GM18507 (cell line): Measurements from ENCODE around the gene C1orf105.
A peak's percentile ranks its signal among the peaks of the same experiment; 100 is the strongest.
"Not testable (repeated sequence)": the region's sequence is repeated elsewhere in the genome, so short reads cannot be mapped to it uniquely, and the experiment has no call there.

Source experiments
- DNase-seq: peaks from one replicate; pipeline ENCODE4 v3.0.0; 2011; ENCODE audit warnings: low read depth; ENCODE audit not compliant: insufficient read length; ENCODE audit errors: extremely low spot score
- FAIRE-seq: peaks from 2 replicates; lab custom pipeline; 2011; peaks lifted over from hg19 to GRCh38; lab: Jason Lieb, UNC

The C1orf105 gene

GRCh38 chr1:172416496-172417035 lies 3.9 kb upstream of the C1orf105 start:
- FAIRE-seq = no peak
- DNase-seq = no peak

GRCh38 chr1:172417557-172417956 lies 2.9 kb upstream of the C1orf105 start:
- FAIRE-seq = no peak
- no peak for DNase-seq

DNA sequence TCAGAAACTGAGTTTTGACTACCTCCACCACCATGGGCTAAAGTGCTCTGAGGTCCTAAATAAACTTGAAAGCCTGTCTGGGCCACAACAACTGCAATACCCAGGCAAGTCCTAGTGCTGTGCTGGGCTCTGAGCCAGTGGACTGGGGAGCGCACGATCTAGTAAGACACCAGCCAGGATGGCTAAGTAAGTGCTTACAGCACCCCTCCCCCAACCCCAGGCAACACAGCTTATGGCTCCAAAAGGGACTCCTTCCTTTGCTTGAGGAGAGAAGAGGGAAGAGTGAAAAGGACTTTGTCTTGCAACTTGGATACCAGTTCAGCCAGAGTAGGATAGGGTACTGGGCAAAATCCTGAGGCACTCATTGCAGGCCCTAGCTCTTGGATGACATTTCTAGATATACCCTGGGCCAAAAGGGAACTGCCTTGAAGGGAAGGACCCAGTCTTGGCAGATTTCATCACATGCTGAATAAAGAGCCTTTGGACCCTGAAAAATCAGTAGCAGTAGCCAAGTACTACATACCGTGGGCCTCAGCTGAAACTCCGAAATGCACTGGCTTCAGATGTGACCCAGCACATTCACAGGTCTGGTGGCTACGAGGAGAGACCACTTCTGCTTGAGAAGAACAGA lies 1.6 kb downstream of the C1orf105 start:
- no peak for DNase-seq
- no peak for FAIRE-seq

DNA sequence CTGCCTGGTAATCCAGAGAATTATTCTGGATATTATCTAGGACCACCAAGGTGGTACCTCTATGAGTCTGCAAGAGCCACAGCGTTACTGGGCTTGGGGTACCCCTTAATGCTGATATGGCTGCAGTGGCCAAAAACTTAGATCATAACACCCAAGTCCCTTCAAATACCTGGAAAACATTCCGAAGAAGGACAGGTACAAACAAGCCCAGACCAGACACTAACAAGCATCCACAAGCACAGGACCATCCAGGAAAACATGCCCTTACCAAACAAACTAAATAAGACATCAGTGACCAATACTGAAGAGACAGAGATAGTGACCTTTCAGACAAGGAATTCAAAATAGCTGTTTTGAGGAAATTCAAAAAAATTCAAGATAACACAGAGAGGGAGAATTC lies 2.9 kb downstream of the C1orf105 start:
- no peak for DNase-seq
- FAIRE-seq = no peak

GRCh38 chr1:172425339-172425738 lies 4.9 kb downstream of the C1orf105 start:
- no peak for FAIRE-seq
- DNase-seq = no peak

DNA sequence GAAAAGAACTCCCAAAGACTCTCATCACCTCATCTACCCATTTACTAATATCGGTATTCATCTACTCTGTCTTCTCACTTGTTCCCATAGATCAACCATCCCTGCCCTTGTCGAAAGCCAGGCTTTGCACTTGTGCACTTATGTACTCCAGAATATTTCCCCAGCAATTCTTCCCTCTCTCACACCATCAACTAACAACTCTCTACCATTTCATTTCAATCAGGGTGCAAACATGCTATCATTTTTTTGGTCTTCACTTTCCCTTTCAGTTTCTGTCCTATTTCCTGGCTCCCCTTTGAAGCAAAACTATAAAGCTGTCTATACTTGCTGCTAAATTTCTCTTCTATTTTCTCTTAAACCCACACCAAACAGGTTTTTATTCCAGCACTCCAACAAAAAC lies 6.7 kb downstream of the C1orf105 start:
- DNase-seq (no peak), FAIRE-seq (no peak)

GRCh38 chr1:172429331-172430127 lies 9.0 kb downstream of the C1orf105 start:
- DNase-seq = no peak

DNA sequence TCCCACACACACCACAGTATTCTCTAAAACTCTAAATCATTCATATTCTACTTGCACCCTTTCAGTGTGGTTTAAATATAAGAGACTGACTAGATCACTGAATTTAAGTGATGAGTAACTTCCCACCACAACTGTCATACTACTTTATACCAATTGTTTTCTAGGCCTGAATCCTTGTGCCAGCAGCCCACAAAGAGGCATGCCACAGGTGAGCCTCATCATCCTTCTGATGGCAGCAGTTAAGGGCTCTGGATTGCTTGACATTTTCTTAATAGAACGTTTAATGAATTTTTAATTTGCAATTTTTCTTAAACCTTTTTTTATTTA lies 9.6 kb downstream of the C1orf105 start:
- FAIRE-seq (no peak), DNase-seq (no peak)

More at GRCh38 chr1:172429331-172430127, 9.0 kb downstream of the C1orf105 start:
- FAIRE-seq = peak; percentile 56

GRCh38 chr1:172431204-172431603 lies 10.7 kb downstream of the C1orf105 start:
- no peak for DNase-seq
- FAIRE-seq = no peak

GRCh38 chr1:172431721-172432192 lies 11.3 kb downstream of the C1orf105 start:
- DNase-seq = no peak
- FAIRE-seq = no peak

GRCh38 chr1:172437183-172437582 lies 16.7 kb downstream of the C1orf105 start:
- FAIRE-seq, DNase-seq: not testable (repeated sequence)

DNA sequence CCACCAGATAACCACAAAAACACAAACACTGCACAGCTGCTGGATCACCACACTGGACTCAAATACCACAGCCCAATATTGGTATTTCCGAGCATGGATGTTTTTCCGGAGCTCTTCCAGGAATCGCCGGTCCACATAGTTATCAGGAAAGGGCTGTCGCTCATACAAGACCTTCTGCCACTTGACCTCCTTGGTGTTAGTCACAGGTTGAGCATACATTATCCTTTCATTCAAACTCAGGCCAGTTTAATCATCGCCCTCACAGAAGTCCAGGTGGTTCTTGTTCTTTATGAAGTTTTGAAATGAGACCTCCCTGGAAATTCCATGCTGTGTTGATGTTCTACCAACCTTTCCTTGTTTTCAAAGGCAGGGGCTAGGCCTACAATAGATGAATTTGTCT lies 21.9 kb downstream of the C1orf105 start:
- DNase-seq (no peak), FAIRE-seq (no peak)

- FAIRE-seq = no peak
- no peak for DNase-seq
Observed at GRCh38 chr1:172442843-172443565, 22.5 kb downstream of the C1orf105 start.

DNA sequence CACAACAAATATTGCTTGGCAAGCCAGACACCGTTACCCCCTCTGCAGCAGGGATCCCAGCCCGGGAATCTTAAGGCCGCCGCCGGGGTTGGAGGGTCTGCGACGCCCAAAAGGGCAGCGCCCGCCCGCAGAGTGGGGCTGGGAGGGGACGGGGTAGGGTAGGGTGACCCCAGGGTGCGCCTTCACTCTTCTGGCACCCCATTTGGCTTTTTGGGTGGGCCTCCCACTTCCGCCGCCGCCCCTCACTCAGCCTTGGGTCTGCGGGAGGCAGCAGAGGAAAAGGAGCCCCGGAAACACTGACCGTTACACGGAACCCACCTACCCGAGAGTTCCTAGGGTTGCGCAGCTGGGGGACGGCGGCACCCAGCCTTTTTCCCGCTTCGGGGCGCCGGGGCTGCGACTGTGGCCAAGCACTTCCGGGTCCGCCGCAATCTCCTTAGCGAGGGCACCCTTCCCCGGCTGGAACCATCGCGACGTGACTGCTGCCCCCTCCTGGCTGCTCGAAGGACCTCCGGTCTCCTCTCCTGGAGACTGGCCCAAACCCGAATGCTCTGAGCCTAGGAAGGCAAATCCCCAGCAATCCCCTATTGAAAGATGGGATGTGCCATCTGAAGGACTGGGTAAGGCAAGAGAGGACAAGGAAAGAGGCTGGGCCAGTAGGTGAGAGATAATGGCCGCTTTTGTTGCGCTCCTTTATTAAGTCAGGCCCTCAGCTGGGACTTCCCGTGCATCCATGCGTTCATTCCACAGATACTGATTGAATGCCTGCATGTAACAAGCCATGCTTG lies 23.4 kb downstream of the C1orf105 start, which contains the start of gene PIGC:
PIGC (minus strand) TSS at position 404 of the 788 bp plus-strand sequence. CDS start 1,447 bp downstream, outside the sequence.
- FAIRE-seq = peak; percentile 92
- DNase-seq = peak; percentile 90

DNA sequence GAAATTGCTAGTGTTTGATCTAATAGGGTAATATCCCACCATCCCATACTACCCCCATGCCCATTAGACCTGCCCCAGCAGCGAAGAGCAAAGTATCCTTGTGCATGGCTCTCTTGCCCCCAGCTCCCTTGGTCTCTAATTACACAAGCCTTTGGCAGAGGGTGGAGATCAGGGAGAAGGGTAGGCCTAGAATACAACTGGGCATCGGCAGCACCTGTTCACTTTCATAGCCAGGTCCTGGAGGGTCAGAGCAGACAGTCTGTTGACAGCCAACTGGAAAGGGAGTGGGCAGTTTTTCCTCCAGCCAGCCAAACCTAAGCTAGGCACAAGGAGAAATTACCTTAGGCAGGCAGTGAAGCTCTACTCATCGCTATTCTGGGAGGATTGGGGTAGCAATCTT lies 26.1 kb downstream of the C1orf105 start:
- no peak for FAIRE-seq
- DNase-seq = no peak

DNA sequence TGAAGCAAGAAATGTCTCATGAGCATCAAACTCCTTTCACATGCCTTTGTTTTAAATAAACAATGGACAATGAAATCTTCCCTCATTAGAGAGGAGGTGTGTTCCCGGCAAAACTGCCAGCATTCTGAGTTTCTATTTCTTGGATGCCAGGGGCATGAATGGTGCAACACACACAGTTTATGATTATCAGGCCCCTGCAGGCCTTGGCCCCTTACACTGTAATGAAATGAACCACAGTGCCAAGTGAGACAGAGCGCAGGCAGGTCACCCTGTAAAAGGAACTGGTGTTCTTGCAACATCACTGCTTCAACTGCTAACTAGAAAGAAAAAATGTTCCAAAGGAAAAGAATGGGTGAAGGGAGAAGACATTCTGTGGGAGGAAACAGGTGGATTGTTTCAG lies 27.2 kb downstream of the C1orf105 start:
- DNase-seq (no peak), FAIRE-seq (no peak)

GRCh38 chr1:172448995-172449584 lies 28.6 kb downstream of the C1orf105 start:
- DNase-seq (no peak), FAIRE-seq (no peak)

GRCh38 chr1:172449585-172450523 lies 29.4 kb downstream of the C1orf105 start:
- DNase-seq = peak; percentile 51
- peak; percentile 62 for FAIRE-seq
